Glutamatergic neuron (in vitro differentiated cells): ENCODE results near the gene IQCK. TPM values are rescaled to one million over a fixed set of nuclear protein-coding genes. Genes with fewer than 3 reads are reported as not detected.

ENCODE experiments used
- DNase-seq: peaks from one replicate; pipeline ENCODE4 v3.0.0; 2022
- H3K27ac Mint-ChIP-seq: one replicate; pipeline ENCODE4 v1.8.0; 2020; ENCODE audit warnings: mild to moderate bottlenecking, mixed read lengths, inconsistent platforms; ENCODE audit not compliant: unreplicated experiment
- H3K27me3 Mint-ChIP-seq: one replicate; pipeline ENCODE4 v1.8.0; 2020; ENCODE audit warnings: mild to moderate bottlenecking, moderate library complexity, mixed read lengths, inconsistent platforms; ENCODE audit not compliant: unreplicated experiment
- H3K36me3 Mint-ChIP-seq: one replicate; pipeline ENCODE4 v1.8.0; 2020; ENCODE audit warnings: mild to moderate bottlenecking, mixed read lengths, inconsistent platforms; ENCODE audit not compliant: unreplicated experiment
- H3K4me1 Mint-ChIP-seq: one replicate; pipeline ENCODE4 v1.8.0; 2020; ENCODE audit warnings: mild to moderate bottlenecking, low read depth, mixed read lengths, inconsistent platforms; ENCODE audit not compliant: unreplicated experiment
- H3K4me3 Mint-ChIP-seq: one replicate; pipeline ENCODE4 v1.8.0; 2020; ENCODE audit warnings: mild to moderate bottlenecking, mixed read lengths, inconsistent platforms; ENCODE audit not compliant: unreplicated experiment
- H3K9me3 Mint-ChIP-seq: one replicate; pipeline ENCODE4 v1.8.0; 2020; ENCODE audit warnings: mild to moderate bottlenecking, moderate library complexity, mixed read lengths, inconsistent platforms; ENCODE audit not compliant: unreplicated experiment
- total RNA-seq: library from RNA; stranded (reverse); fragmentation: NEBNext Ultra II Directional; extraction: Animal tissue kit (Norgen Biotek cat#: 25700); gene quantifications from one replicate; pipeline ENCODE4 v1.2.1, GENCODE V29; 2021; ENCODE audit not compliant: unreplicated experiment
- TF ChIP-seq, protein P1 (sequence below): fragments of 200-600 bp; sonication (generic); IDR thresholded peaks from one replicate; pipeline ENCODE4 v1.5.0; 2021; ENCODE audit not compliant: partially characterized antibody, unreplicated experiment

The IQCK gene
- total RNA-seq, 1 donor from 2014 or later: 5.1 TPM

DNA sequence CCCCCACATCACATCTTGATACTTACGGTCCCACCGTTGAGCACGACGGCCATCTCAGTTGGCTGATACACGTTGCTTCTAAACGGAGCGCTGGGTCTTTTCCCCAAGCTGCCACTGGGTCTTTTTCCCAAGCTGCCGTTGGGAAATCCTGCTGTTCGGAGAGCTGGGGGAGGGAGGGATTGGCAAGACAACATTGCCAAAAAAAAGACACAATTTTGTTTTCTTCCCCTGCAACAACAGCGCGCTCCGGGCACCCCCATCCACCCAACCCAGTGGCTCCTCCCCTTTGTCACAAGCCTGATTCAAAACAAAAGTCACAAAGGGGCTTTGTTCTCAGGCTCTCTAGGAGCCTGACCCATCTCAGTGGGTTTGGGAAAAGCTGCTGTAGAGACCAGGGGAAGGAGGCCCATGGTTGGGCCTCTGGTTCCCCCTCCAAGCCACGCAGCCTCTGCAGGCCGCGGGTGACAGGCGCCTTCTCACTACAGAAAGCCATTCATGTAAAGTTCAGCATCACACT, 143.8 kb downstream of the IQCK start:
- Mint-ChIP-seq H3K36me3 (no peaks in the 10 kb centered on the region), H3K27ac (no peak overlapping the region), H3K4me3 (peak overlapping the region; percentile 34), H3K9me3 (peaks cover 2% of the 10 kb centered on the region), H3K4me1 (peaks cover 5% of the 10 kb centered on the region), H3K27me3 (peaks cover 2% of the 10 kb centered on the region)
- TF ChIP-seq, protein P1, sequence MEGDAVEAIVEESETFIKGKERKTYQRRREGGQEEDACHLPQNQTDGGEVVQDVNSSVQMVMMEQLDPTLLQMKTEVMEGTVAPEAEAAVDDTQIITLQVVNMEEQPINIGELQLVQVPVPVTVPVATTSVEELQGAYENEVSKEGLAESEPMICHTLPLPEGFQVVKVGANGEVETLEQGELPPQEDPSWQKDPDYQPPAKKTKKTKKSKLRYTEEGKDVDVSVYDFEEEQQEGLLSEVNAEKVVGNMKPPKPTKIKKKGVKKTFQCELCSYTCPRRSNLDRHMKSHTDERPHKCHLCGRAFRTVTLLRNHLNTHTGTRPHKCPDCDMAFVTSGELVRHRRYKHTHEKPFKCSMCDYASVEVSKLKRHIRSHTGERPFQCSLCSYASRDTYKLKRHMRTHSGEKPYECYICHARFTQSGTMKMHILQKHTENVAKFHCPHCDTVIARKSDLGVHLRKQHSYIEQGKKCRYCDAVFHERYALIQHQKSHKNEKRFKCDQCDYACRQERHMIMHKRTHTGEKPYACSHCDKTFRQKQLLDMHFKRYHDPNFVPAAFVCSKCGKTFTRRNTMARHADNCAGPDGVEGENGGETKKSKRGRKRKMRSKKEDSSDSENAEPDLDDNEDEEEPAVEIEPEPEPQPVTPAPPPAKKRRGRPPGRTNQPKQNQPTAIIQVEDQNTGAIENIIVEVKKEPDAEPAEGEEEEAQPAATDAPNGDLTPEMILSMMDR: no peak
- DNase-seq: no peak

DNA sequence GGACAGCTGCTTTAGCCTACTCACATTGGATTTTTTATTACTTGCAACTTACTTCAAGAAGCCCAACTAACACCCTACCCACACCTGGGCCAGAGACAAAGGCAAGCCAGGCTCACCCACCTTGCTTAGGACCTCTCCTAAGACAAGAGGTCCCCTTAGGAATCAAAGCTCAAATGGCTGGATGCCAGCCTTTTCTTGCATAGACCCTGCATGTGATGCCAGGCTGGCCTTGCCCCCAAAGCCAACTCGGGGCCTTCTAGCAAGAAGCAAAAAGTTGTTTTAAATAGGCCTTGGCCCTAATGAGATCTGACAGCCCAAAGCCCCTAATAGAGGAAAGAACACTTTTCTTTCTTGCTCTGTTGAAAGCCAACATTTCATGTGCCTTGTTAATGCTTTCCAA, 145.9 kb downstream of the IQCK start:
- Mint-ChIP-seq H3K4me3 (no peak overlapping the region), H3K27ac (no peak overlapping the region), H3K27me3 (peaks cover 2% of the 10 kb centered on the region), H3K9me3 (peaks cover 5% of the 10 kb centered on the region), H3K4me1 (no peaks in the 10 kb centered on the region), H3K36me3 (peaks cover 4% of the 10 kb centered on the region)
- no peak for DNase-seq
- TF ChIP-seq, protein P1: no peak

DNA sequence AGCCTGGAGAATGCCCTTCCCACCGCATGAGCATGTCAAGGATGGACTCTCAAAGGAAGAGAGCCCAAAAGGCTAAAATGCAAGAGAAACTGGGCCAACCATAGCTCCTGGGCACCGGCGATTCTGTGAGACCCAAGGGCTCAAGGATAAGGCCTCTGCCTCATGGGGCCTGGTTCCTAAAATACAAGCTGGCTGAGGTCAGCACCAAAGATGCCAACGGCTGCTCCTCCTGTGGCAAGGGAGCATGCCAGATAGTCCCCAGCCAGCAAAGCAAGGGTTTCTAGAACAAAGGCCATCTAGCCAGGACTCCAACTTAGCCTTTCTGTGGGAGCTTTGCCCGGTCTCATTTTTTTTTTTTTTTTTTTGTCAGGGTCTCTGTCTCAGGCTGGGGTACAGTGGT, 146.5 kb downstream of the IQCK start:
- DNase-seq: no peak
- TF ChIP-seq, protein P1: no peak
- H3K9me3 Mint-ChIP-seq: peaks cover 5% of the 10 kb centered on the region
- peaks cover 2% of the 10 kb centered on the region for H3K27me3 Mint-ChIP-seq
- H3K4me1 Mint-ChIP-seq: no peaks in the 10 kb centered on the region
- no peak overlapping the region for H3K4me3 Mint-ChIP-seq
- no peak overlapping the region for H3K27ac Mint-ChIP-seq
- peaks cover 4% of the 10 kb centered on the region for H3K36me3 Mint-ChIP-seq

DNA sequence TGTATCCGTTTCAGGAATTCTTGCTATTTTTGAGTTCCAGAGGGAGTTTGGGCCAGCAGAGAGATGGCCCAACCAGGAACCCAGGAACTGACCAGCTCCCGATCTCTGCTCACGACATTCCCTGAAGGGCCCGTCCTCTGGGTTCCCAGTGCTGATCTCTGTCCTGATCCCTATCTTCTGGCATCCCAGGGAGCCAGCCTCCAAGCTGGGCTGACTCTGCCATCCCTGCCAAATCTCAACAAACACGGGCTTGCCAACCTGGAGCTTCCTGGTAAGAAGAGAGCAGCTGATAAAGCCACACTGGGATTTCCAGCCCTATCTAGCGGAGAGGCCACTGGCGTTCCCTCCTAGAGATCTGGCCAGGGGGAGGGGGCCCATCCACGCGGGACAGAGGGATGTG, 150.3 kb downstream of the IQCK start:
- no peak for DNase-seq
- H3K27me3 Mint-ChIP-seq: peaks cover 8% of the 10 kb centered on the region
- H3K27ac Mint-ChIP-seq: no peak overlapping the region
- peaks cover 3% of the 10 kb centered on the region for H3K4me1 Mint-ChIP-seq
- TF ChIP-seq, protein P1: no peak
- peaks cover 6% of the 10 kb centered on the region for H3K9me3 Mint-ChIP-seq
- no peak overlapping the region for H3K4me3 Mint-ChIP-seq
- H3K36me3 Mint-ChIP-seq: peaks cover 10% of the 10 kb centered on the region

DNA sequence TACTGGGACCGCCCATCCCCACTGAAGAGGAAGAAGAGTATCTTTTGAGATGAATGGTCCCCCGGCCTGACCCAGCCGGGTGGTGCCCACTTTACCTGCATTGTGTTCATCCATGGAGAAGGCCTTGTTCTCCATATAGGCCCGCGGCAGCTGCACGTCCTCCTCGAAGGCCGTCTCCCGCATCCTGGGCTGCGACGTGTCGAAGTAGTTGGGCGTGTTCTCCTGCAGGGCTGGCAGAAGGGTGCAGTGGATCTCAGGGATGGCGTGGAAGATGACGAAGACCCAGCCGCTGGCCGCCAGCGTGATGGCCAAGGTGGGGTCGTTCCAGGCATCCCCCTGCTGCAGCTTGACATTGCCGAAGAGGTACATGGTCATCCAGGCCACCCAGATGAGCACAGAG, 153.7 kb downstream of the IQCK start:
- no peak overlapping the region for H3K4me3 Mint-ChIP-seq
- peaks cover 11% of the 10 kb centered on the region for H3K27me3 Mint-ChIP-seq
- TF ChIP-seq, protein P1: no peak

More for the DNA sequence above, 153.7 kb downstream of the IQCK start:
- DNase-seq: no peak
- H3K9me3 Mint-ChIP-seq: peaks cover 17% of the 10 kb centered on the region
- peaks cover 10% of the 10 kb centered on the region for H3K36me3 Mint-ChIP-seq
- H3K27ac Mint-ChIP-seq: peak overlapping the region; percentile 82
- peaks cover 26% of the 10 kb centered on the region for H3K4me1 Mint-ChIP-seq
